Umbilical cord (tissue), 2 donors: ENCODE results near the gene FAM200C. TPM values are rescaled to one million over a fixed set of nuclear protein-coding genes. Genes with fewer than 3 reads are reported as not detected.
A peak's percentile ranks its signal among the peaks of the same experiment; 100 is the strongest.

Source experiments
- DNase-seq: peaks from one replicate; pipeline ENCODE4 v3.0.0-alpha.2; 2015; ENCODE audit warnings: low spot score
- total RNA-seq: library from RNA; depleted of rRNA; stranded (reverse); fragments of >200 nt; gene quantifications from one replicate; pipeline ENCODE4 v1.2.3, GENCODE V29; 2014; ENCODE audit warnings: low replicate concordance; ENCODE audit not compliant: insufficient read depth

FAM200C gene
- total RNA-seq, 1 donor from 2014 or later = 14.7 TPM

- no peak for DNase-seq
Measured at GRCh38 chr5:160419458-160420330, 19.8 kb upstream of the FAM200C start.

GRCh38 chr5:160418561-160419457 is 19.0 kb upstream of the FAM200C start, which contains the start of gene SLU7:
Gene SLU7, minus strand, starts transcription at chr5:160419081. Its CDS starts 3,787 bp downstream, at chr5:160415294.
- peak; percentile 98 for DNase-seq

- no peak for DNase-seq
Measured at GRCh38 chr5:160398806-160399205, 1.0 kb downstream of the FAM200C start.

GRCh38 chr5:160397492-160397891 is 2.4 kb downstream of the FAM200C start:
- no peak for DNase-seq

- no peak for DNase-seq
Measured at GRCh38 chr5:160395111-160395510, 4.7 kb downstream of the FAM200C start.

GRCh38 chr5:160390787-160391696 is 8.8 kb downstream of the FAM200C start:
- no peak for DNase-seq

- DNase-seq = no peak
Measured at GRCh38 chr5:160387445-160387844, 12.4 kb downstream of the FAM200C start.

GRCh38 chr5:160385496-160385895 is 14.4 kb downstream of the FAM200C start:
- DNase-seq = no peak

- no peak for DNase-seq
Measured at GRCh38 chr5:160384681-160385080, 15.2 kb downstream of the FAM200C start.

GRCh38 chr5:160382346-160382745 is 17.5 kb downstream of the FAM200C start:
- no peak for DNase-seq

GRCh38 chr5:160380041-160380440 is 19.8 kb downstream of the FAM200C start:
- no peak for DNase-seq

- no peak for DNase-seq
Measured at GRCh38 chr5:160379511-160379910, 20.3 kb downstream of the FAM200C start.

- DNase-seq = no peak
Measured at GRCh38 chr5:160378330-160378729, 21.5 kb downstream of the FAM200C start.

GRCh38 chr5:160377651-160378050 is 22.2 kb downstream of the FAM200C start:
- no peak for DNase-seq

GRCh38 chr5:160376416-160376815 is 23.4 kb downstream of the FAM200C start:
- no peak for DNase-seq

- DNase-seq = no peak
Measured at GRCh38 chr5:160375701-160376100, 24.2 kb downstream of the FAM200C start.

GRCh38 chr5:160375166-160375565 is 24.7 kb downstream of the FAM200C start:
- DNase-seq = no peak

GRCh38 chr5:160371294-160371693 is 28.6 kb downstream of the FAM200C start:
- no peak for DNase-seq

GRCh38 chr5:160370713-160371034 is 29.2 kb downstream of the FAM200C start:
- no peak for DNase-seq

GRCh38 chr5:160369990-160370712 is 29.7 kb downstream of the FAM200C start, which contains the start of gene C1QTNF2:
Gene C1QTNF2, minus strand, starts transcription at chr5:160370626. Its CDS starts 15,615 bp downstream, at chr5:160355011.
- peak; percentile 87 for DNase-seq

- peak; percentile 94 for DNase-seq
Measured at GRCh38 chr5:160367885-160368284, 32.0 kb downstream of the FAM200C start.
